Calu3 (cell line): ENCODE data around the gene GNB1. TPM values are rescaled to one million over a fixed set of nuclear protein-coding genes. Genes with fewer than 3 reads are reported as not detected.

Experiments
- BruUV-seq: library from RNA; stranded (reverse); fragments of 400-500 nt; replicated peaks from 2 replicates; lab custom pipeline; 2021; lab: Mats Ljungman, UMichigan
- CTCF ChIA-PET: fragments of 300-600 bp; sonication (Branson Sonifier 250); formaldehyde crosslinking; loops from one replicate; lab custom pipeline; 2022; ENCODE audit warnings: antibody characterized with exemption; lab: Charles Lee
- DNase-seq: peaks from one replicate; pipeline ENCODE4 v3.0.0; 2022
- H3K27ac Mint-ChIP-seq: one replicate; pipeline ENCODE4 v1.8.0; 2022; ENCODE audit warnings: mixed read lengths; ENCODE audit not compliant: unreplicated experiment
- H3K27me3 Mint-ChIP-seq: one replicate; pipeline ENCODE4 v1.8.0; 2022; ENCODE audit warnings: mixed read lengths; ENCODE audit not compliant: unreplicated experiment
- H3K36me3 Mint-ChIP-seq: one replicate; pipeline ENCODE4 v1.8.0; 2022; ENCODE audit warnings: mild to moderate bottlenecking, moderate library complexity, mixed read lengths; ENCODE audit not compliant: insufficient read depth, unreplicated experiment
- H3K4me1 Mint-ChIP-seq: one replicate; pipeline ENCODE4 v1.8.0; 2022; ENCODE audit warnings: mild to moderate bottlenecking, low read depth, mixed read lengths; ENCODE audit not compliant: unreplicated experiment
- H3K4me3 Mint-ChIP-seq: one replicate; pipeline ENCODE4 v1.8.0; 2022; ENCODE audit warnings: mild to moderate bottlenecking, low read depth, moderate library complexity, mixed read lengths; ENCODE audit not compliant: unreplicated experiment
- H3K9me3 Mint-ChIP-seq: one replicate; pipeline ENCODE4 v1.8.0; 2022; ENCODE audit warnings: low read depth, mixed read lengths; ENCODE audit not compliant: unreplicated experiment
- CTCF ChIP-seq: fragments of 200-600 bp; IDR thresholded peaks from one replicate; pipeline ENCODE4 v1.8.0; 2022; ENCODE audit warnings: antibody characterized with exemption; ENCODE audit not compliant: unreplicated experiment
- intact Hi-C: fragments of 100-400 bp; cut with micrococcal nuclease; formaldehyde crosslinking; loops from one replicate; pipeline ENCODE4 v1.10.0; 2022; ENCODE audit not compliant: unreplicated experiment
- total RNA-seq: library from RNA; stranded (reverse); gene quantifications from 2 replicates; pipeline ENCODE4 v1.2.3, GENCODE V29; 2022

The GNB1 gene
- total RNA-seq, 1 experiment from 2014 or later = 252 TPM

- CTCF ChIA-PET = no interaction called here
- intact Hi-C loops = no loop called here
Measured at GRCh38 chr1:1893291-1893985, 2.6 kb upstream of the GNB1 start.

GRCh38 chr1:1892763-1893120, 1.9 kb upstream of the GNB1 start:
- Mint-ChIP-seq H3K27me3 (no peaks in the 10 kb centered on the region), H3K36me3 (peaks cover 41% of the 10 kb centered on the region), H3K4me3 (peak overlapping the region; percentile 79), H3K4me1 (peaks cover 18% of the 10 kb centered on the region), H3K9me3 (no peaks in the 10 kb centered on the region), H3K27ac (no peak overlapping the region)
- no peak for TF ChIP-seq CTCF
- no TSS peak for BruUV-seq
- DNase-seq = no peak
- CTCF ChIA-PET = no interaction called here
- intact Hi-C loops = no loop called here

More at GRCh38 chr1:1893291-1893985, 2.6 kb upstream of the GNB1 start:
- Mint-ChIP-seq H3K36me3 (peaks cover 41% of the 10 kb centered on the region), H3K4me3 (no peak overlapping the region), H3K9me3 (no peaks in the 10 kb centered on the region), H3K27ac (no peak overlapping the region), H3K4me1 (peaks cover 18% of the 10 kb centered on the region), H3K27me3 (no peaks in the 10 kb centered on the region)
- DNase-seq = no peak
- BruUV-seq = no TSS peak
- TF ChIP-seq CTCF = no peak

GRCh38 chr1:1892079-1892762, 1.3 kb upstream of the GNB1 start:
- Mint-ChIP-seq H3K27me3 (no peaks in the 10 kb centered on the region), H3K4me3 (peak overlapping the region; percentile 79), H3K27ac (peak overlapping the region; percentile 45), H3K4me1 (peaks cover 18% of the 10 kb centered on the region), H3K9me3 (no peaks in the 10 kb centered on the region), H3K36me3 (peaks cover 41% of the 10 kb centered on the region)
- DNase-seq = no peak
- intact Hi-C loops = no loop called here
- TSS peak; percentile 44 for BruUV-seq
- TF ChIP-seq CTCF = no peak
- CTCF ChIA-PET = no interaction called here

GRCh38 chr1:1891349-1892078, 627 bp upstream of the GNB1 start:
- H3K27me3 Mint-ChIP-seq = no peaks in the 10 kb centered on the region
- H3K9me3 Mint-ChIP-seq = no peaks in the 10 kb centered on the region
- H3K4me3 Mint-ChIP-seq = peak overlapping the region; percentile 79
- DNase-seq = peak; percentile 22
- intact Hi-C loops = no loop called here
- TF ChIP-seq CTCF = no peak
- BruUV-seq = no TSS peak
- CTCF ChIA-PET = no interaction called here
- peak overlapping the region; percentile 45 for H3K27ac Mint-ChIP-seq
- peaks cover 41% of the 10 kb centered on the region for H3K36me3 Mint-ChIP-seq
- H3K4me1 Mint-ChIP-seq = peaks cover 18% of the 10 kb centered on the region
